ENCODE data around the gene APOBEC2.
"Not testable (repeated sequence)": the region's sequence is repeated elsewhere in the genome, so short reads cannot be mapped to it uniquely, and the experiment has no call there.

Gene APOBEC2

GRCh38 chr6:41053041-41053440, at the start of gene APOBEC2:
TSS of gene APOBEC2 (plus strand) at chr6:41053202. CDS start at chr6:41053348, 146 bp downstream.
- no peak for DNase-seq (ENCODE audit: low read depth in 2 of 2)

DNA sequence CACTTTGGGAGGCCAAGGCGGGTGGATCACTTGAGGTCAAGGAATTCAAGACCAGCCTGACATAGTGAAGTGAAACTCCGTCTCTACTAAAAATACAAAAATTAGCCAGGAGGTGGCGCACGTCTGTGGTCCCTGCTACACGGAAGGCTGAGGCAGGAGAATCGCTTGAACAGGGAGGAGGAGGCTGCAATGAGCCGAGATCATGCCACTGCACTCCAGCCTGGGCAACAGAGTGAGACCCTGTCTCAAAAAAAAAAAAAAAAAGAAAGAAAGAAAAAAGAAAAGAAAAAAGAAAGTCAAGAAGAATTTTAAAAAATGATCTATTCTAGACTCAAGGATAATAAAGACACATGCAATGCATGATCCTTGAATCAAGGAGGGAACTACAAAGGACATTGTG, 46.8 kb upstream of the APOBEC2 start:
- DNase-seq (ENCODE audit: low read depth in 2 of 2): peak; percentile 14 to 20

DNA sequence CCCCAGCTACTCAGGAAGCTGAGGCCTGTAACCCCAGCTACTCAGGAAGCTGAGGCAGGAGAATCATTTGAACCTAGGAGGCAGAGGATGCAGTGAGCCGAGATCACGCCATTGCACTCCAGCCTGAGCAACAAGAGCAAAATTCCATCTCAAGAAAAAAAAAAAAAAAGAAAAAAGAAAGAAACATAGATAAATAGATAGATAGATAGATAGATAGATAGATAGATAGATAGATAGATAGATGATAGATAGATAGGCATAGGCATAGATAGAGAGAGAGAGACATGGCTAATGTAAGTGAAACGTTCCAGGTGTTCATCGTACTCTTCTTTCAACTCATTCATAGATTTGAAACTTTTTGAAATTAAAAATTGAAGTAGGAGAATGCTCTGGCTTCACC, 46.0 kb upstream of the APOBEC2 start:
- DNase-seq (ENCODE audit: low read depth in 2 of 2): not testable (repeated sequence)

GRCh38 chr6:41008011-41008410, 45.0 kb upstream of the APOBEC2 start:
- DNase-seq (ENCODE audit: low read depth in 2 of 2): no peak

DNA sequence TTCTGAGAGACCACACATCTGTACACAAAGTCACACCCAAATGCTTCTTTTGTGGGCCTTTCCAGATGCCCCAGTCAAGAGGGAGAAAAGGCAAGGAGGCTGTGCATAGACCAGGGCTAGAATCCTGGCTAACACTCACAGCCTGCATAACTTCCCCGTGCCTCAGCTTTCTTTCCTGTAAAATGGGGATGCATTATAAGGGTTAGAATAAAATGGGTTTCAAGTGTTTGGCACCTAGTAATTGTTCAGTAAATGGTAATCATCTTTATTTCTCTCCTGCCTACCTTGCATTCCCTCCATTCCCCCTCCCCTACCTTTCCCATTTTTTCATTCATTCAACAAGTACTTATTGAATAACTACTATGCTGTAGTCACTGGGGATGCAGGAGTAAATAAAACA, 43.3 kb upstream of the APOBEC2 start:
- no peak for DNase-seq (ENCODE audit: low read depth in 2 of 2)

- DNase-seq (ENCODE audit: low read depth in 2 of 2): no peak
These were observed 41.3 kb upstream of the APOBEC2 start for GRCh38 chr6:41011673-41012072.

DNA sequence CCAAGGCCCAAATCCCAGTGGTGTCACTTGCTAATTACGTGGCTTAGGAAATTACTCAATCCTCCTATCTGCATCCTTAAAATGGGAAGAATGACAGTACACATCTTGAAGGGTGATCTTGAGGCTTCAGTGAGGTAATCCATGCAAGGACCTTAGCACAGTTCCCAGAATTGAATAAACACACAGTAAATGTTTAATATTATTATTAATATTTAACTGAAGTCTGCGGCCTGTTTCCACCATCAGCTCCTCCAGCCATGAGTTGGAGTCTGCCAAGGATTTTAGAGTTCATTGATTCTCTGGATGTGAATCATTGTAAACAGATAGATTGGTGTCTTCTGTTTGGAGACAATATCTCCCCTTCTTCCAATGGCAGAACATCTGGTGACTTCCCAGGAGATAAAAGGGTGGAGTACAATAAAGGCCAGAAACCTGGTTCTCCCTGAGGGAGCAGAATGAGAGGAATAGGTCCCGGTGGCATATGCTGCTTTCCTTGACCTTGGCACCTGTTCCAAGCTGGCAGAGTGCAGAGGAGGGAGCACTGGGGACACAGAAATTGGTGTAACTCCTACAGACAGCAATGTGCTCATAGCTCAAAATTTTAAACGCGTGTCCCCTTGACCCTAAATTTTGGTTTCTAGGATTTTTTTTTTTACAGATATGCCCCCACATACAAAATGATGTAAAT, 39.4 kb upstream of the APOBEC2 start:
- no peak for DNase-seq (ENCODE audit: low read depth in 2 of 2)

- no peak for DNase-seq (ENCODE audit: low read depth in 2 of 2)
These were observed 38.2 kb upstream of the APOBEC2 start for GRCh38 chr6:41014780-41015179.

- DNase-seq (ENCODE audit: low read depth in 2 of 2): not testable (repeated sequence)
These were observed 37.1 kb upstream of the APOBEC2 start for GRCh38 chr6:41015860-41016259.

DNA sequence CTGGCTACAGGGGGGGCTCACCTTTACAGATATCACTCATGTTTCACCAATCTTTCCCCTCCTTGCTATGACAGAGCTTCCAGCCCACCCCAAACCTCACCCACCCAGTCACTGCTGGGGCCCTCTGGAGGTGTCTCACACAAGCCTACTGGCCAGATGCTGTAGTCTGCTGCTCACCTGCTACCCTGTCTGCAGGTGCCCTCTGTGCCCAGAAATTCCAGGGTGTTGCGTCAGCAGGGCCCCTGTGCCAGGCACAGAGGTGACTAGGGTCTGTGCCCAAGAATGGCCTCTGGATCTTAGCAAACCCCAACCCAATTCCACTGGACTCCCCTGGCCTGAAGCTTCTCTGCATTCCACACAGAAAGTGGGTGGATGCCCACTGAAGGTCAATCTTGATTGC, 35.3 kb upstream of the APOBEC2 start:
- no peak for DNase-seq (ENCODE audit: low read depth in 2 of 2)

DNA sequence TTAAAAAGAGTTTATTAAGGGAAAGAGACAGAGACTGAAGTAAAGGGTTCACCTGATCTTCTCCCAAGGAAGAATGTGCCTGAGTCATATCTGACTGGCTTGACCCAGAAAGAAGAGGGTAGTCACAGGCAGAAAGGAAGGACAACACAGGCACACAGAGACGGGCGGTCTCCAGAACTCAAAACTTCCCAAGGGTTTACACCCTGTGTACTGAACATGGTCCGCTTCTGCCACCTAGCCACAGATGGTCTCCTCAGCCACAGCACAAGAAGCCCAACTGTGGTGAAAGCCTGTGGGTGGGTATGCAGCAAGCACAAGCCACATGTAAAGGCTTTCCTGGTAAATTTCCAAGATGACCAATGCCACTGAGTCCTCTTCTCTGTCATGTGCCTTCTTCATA, 31.2 kb upstream of the APOBEC2 start:
- no peak for DNase-seq (ENCODE audit: low read depth in 2 of 2)

DNA sequence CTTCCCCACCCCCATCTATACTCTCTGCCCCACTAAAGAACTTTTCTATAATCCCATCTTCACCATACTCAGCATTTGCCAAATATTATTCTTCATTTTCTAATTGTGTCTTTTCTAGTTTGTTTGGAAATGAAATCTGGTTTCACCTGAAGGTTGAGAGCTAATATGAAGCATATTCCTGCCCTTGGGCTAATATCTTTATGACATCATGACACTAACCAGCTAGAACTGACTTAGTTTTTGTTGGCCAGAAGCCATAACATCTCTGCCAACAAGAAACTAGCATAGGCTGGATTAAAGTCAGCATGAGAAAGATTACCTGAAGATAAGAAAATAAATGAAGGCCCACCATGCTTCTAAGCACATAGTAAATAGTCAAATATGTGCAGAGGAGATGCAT, 30.7 kb upstream of the APOBEC2 start:
- DNase-seq (ENCODE audit: low read depth in 2 of 2): no peak

DNA sequence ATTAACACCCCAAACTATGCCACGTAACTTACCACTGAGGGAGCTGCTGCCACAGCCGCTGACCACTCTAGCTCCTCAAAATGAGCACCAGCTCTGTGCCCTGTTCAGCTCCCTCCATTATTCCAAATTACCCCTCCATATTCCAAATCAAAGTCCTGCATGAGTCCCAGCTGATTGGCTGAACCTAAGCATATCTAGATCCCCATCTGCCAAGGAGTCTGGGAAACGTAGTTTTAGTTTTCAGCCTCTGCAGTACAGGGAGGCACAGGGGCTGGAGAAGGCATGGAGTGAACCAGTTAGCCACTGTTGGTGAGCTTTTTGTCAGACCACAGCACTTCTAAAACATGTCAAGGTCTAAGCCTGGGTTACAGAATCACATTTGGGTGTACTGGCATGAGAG, 29.9 kb upstream of the APOBEC2 start:
- DNase-seq (ENCODE audit: low read depth in 2 of 2): no peak

GRCh38 chr6:41025966-41026530, 27.0 kb upstream of the APOBEC2 start:
- DNase-seq (ENCODE audit: low read depth in 2 of 2): no peak

- DNase-seq (ENCODE audit: low read depth in 2 of 2): no peak
These were observed 25.8 kb upstream of the APOBEC2 start for GRCh38 chr6:41027241-41027640.

DNA sequence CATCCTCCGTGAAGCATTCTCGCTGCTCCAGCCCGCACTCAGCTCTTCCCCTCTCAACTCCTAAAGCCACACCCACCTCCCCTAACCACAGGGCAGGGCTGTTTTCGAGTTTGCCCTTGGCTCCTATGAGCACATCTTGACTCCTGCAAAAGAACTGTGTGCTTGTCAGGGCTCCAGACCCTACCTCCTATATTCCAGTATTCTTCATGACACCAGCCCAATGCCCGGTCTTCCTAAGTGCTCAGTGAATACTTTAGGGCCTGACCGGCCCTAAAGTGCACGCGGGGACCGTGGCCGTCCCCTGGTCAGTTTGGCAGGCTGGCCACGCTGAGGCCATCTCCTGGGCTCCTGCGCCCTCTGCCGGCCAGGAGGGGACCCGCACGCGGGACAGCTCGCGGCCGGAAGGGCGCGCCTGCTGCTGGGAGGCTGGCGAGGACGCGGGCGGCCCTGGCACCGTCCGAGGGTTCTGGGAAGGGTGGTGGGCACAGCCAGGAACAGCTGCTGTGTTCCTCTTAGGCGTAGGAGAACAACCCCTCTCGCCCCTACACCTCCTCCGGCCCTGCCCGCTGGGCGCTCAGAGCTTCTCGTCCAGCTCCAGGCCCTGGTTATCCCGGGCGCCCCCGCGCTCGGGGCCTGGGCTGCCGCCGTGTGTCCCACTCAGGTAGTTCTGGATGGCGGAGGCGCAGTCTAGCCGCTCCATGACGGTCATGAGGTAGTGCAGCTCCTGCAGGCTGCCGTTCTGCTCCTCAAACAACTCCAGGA, 25.0 kb upstream of the APOBEC2 start:
- peak; percentile 42 to 61 for DNase-seq (ENCODE audit: low read depth in 2 of 2)

DNA sequence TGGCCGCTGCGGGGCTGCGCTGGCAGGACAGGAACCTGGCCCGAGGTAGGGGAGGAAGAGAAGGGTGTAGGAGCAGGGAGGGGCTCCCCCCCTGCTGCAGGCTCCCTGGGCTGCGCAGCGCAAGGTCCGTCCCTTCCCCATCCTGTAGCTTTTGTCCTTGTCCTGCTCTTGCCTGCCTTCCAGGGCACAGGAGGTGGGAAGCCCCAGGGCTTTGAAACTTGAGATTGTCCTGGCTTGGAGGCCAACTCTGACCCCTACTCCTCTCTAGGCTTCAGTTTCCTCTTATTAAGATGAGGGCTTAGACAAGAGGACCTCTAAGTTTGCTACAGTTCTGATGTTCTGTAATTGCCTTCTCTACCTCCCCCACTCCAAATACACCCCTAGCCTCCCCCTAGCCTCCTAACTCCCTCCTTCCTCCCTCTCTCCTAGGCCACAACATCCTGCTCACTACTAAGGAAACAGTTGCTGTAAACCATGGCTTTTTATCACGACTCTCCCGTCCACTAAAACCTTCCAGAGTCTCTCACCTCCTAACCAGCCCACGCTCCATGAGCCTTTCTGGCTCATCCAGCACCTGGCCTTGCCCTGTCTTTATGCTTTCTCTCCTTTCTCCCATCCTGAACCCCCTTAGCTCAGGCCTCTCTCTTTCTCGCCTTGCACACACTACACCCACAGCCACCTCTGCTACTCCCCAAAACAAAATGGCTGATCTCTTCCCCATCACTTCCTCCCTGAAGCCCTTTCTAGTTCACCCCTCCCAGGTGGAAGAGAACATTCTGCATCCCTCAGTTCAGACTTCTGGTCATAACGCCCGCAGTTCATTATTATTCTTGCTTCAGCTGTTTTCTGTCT, 24.2 kb upstream of the APOBEC2 start:
- no peak for DNase-seq (ENCODE audit: low read depth in 2 of 2)

DNA sequence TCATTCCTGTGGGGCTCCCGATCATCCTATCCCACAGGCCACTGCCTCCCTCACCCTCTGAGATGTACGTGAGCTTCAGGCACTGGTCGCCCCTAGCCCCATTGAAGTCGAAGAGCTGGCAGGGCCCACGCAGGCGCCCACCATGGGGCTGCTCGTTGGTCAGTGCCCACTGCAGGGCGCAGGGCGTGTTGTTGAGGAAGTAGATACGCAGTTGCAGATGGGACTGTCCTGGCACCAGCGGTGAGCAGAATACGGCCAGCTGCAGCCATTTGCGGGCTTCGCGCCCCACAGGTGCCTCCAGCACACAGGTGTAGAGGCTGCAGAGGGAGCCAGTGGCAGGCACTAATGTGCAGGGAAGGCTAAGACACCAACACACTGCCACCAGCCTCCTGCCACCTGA, 20.2 kb upstream of the APOBEC2 start:
- no peak for DNase-seq (ENCODE audit: low read depth in 2 of 2)

- DNase-seq (ENCODE audit: low read depth in 2 of 2): no peak
These were observed 19.2 kb upstream of the APOBEC2 start for GRCh38 chr6:41033776-41034175.

- no peak for DNase-seq (ENCODE audit: low read depth in 2 of 2)
These were observed 16.8 kb upstream of the APOBEC2 start for GRCh38 chr6:41036186-41036585.

DNA sequence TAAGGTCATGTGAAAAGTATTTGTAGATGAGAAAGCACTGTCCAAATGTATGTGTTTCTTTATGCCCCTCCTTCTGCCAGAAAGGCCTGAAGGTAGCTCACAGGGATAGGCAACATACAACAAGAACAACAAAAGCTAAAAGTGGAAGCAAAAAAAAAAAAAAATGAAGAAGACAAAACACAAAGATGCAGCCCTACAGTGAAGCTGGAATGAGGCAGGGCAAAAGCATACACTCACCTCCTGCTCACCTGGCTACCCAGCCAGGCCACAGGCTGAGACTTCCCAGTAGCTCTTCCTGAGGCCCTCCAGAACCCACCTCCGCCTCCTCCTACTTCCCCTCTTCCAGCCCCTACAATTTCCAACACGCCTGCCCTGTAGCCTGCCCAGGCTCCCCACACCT, 16.4 kb upstream of the APOBEC2 start:
- DNase-seq (ENCODE audit: low read depth in 2 of 2): no peak
